ENCODE results near the gene CCDC146. TPM values are rescaled to one million over a fixed set of nuclear protein-coding genes. Genes with fewer than 3 reads are reported as not detected.

Gene CCDC146
- total RNA-seq, 1 experiment from 2014 or later = 0.72 TPM

- Mint-ChIP-seq H3K9me3 (peaks cover 14 to 18% of the 10 kb centered on the region in 2 experiments), H3K36me3 (ENCODE audit: insufficient read depth in 1 of 3, low read depth in 3 of 3) (peaks cover 8 to 17% (median 14%) of the 10 kb centered on the region in 3 experiments; a peak in 5 of 7 replicates), H3K4me1 (peaks cover 4 to 7% of the 10 kb centered on the region in 2 experiments; a peak in 3 of 4 replicates), H3K27me3 (ENCODE audit: low read depth) (no peaks in the 10 kb centered on the region), H3K27ac (no peak overlapping the region), H3K4me3 (no peak overlapping the region)
- WGBS (ENCODE audit: extremely low coverage, insufficient read length, low lambda C conversion rate) = no CpG with 5 or more reads among the region's 4 CpGs
- no peak overlapping the region for H3K23ac ChIP-seq (ENCODE audit: insufficient read length, low read depth, low read length)
- no peak overlapping the region for H4K8ac ChIP-seq (replicated peaks; ENCODE audit: insufficient read length, low read depth, low read length)
- TF ChIP-seq CTCF (conservative IDR thresholded peaks at IDR 0.05) = no peak
- no peak overlapping the region for H2AK5ac ChIP-seq (ENCODE audit: insufficient read length, low read length)
- no peak overlapping the region for H2BK120ac ChIP-seq (ENCODE audit: low read depth, low read length, poor library complexity, severe bottlenecking)
- no peaks in the 10 kb centered on the region for H4K20me1 ChIP-seq (ENCODE audit: control insufficient read depth, insufficient read depth, insufficient read length)
- no peak for DNase-seq
- H2AFZ ChIP-seq (ENCODE audit: low read length) = no peak overlapping the region
- H3K4me2 ChIP-seq (ENCODE audit: insufficient read depth, insufficient read length, low read length) = no peak overlapping the region
- no peak overlapping the region for H2BK20ac ChIP-seq (ENCODE audit: low read depth, low read length, poor library complexity, severe bottlenecking)
- H3K27me3 ChIP-seq (ENCODE audit: insufficient read depth, low read length) = no peaks in the 10 kb centered on the region
- H3K14ac ChIP-seq (ENCODE audit: insufficient read depth, low read length) = no peak overlapping the region
- H3K27ac ChIP-seq (ENCODE audit: insufficient read length, low read depth, low read length) = no peak overlapping the region
- H3K23me2 ChIP-seq (ENCODE audit: insufficient read length, low read depth, low read length, poor library complexity, severe bottlenecking) = no peaks in the 10 kb centered on the region
- no peak overlapping the region for H3K56ac ChIP-seq (ENCODE audit: insufficient read length, low read depth, low read length)
- H2BK12ac ChIP-seq (ENCODE audit: insufficient read length, low read depth, low read length) = no peak overlapping the region
- no peak overlapping the region for H2BK15ac ChIP-seq (ENCODE audit: low read depth, low read length)
- H3K79me2 ChIP-seq (ENCODE audit: insufficient read depth, low read length) = no peaks in the 10 kb centered on the region
- no peaks in the 10 kb centered on the region for H3K9me3 ChIP-seq (ENCODE audit: control insufficient read depth, low read depth, low read length)
- H2BK5ac ChIP-seq (ENCODE audit: insufficient read length, low read length) = no peak overlapping the region
- no peak overlapping the region for H4K91ac ChIP-seq (ENCODE audit: insufficient read length, low read depth, low read length)
- H3T11ph ChIP-seq (ENCODE audit: low read length) = no peak overlapping the region
- H3K9ac ChIP-seq (ENCODE audit: extremely low read depth, insufficient read length, low read length) = no peak overlapping the region
- H3K79me1 ChIP-seq (ENCODE audit: insufficient read depth, low read depth, low read length, poor library complexity, severe bottlenecking) = no peaks in the 10 kb centered on the region
- H3K4me1 ChIP-seq (ENCODE audit: insufficient read depth, low read length) = no peaks in the 10 kb centered on the region
- no peak overlapping the region for H4K5ac ChIP-seq (ENCODE audit: insufficient read length, low read depth, low read length)
- no peak overlapping the region for H3K4ac ChIP-seq (ENCODE audit: low read depth, low read length)
- H3K18ac ChIP-seq (ENCODE audit: insufficient read length, low read depth, low read length) = no peak overlapping the region
These were observed 100.4 kb downstream of the CCDC146 start for GRCh38 chr7:77222819-77223218.

Data from H9 (cell line).